Thyroid gland (tissue), 4 donors: Measurements from ENCODE around the gene ZC3H18. TPM values are rescaled to one million over a fixed set of nuclear protein-coding genes. Genes with fewer than 3 reads are reported as not detected.

Experiments
- DNase-seq, 2 donors: peaks; one replicate each; pipeline ENCODE4 v3.0.0-alpha.2; 2019
- H3K27ac ChIP-seq, 3 donors: fragments of 200-600 bp; sonication (generic); 1 replicate in 2 of 3; 2 replicates in 1 of 3; pipeline ENCODE4 v1.5.1; 2016 to 2019; ENCODE audit warnings: mild to moderate bottlenecking in 1 of 3, moderate library complexity in 1 of 3
- H3K27me3 ChIP-seq: fragments of 200-600 bp; sonication (generic); one replicate; pipeline ENCODE4 v1.5.1; 2019
- H3K36me3 ChIP-seq, 2 donors: fragments of 200-600 bp; sonication (generic); one replicate each; pipeline ENCODE4 v1.5.1; 2016 to 2019
- H3K4me1 ChIP-seq, 2 donors: fragments of 200-600 bp; sonication (generic); one replicate each; pipeline ENCODE4 v1.5.1; 2017 to 2019
- H3K4me3 ChIP-seq, 3 donors: fragments of 200-600 bp; sonication (generic); replicated peaks in 1 of 3; 1 replicate in 2 of 3; 2 replicates in 1 of 3; pipeline ENCODE4 v1.5.1; 2016; ENCODE audit warnings: mild to moderate bottlenecking in 1 of 3
- H3K9me3 ChIP-seq: fragments of 200-600 bp; sonication (generic); one replicate; pipeline ENCODE4 v1.5.1; 2017
- POLR2A ChIP-seq, 2 donors: fragments of 450-650 bp; IDR thresholded peaks; one replicate each; pipeline ENCODE4 v1.6.1; 2017; ENCODE audit warnings: antibody characterized with exemption in 2 of 2, mild to moderate bottlenecking in 2 of 2, moderate library complexity in 1 of 2
- WGBS, 2 donors: methylation state at CpG; one replicate each; pipeline ENCODE4 v1.1.5; 2017; 5-methylcytosine and 5-hydroxymethylcytosine counted together
- intact Hi-C: fragments of 100-400 bp; cut with DNase I; formaldehyde crosslinking; loops from one replicate; pipeline ENCODE4 v1.15.1; 2023
- total RNA-seq, 4 donors: library from RNA; depleted of rRNA; stranded (reverse); fragments of >200 nt; gene quantifications; one replicate each; pipeline ENCODE4 v1.2.3, GENCODE V29; 2016
- TF ChIP-seq, protein P1 (sequence below), 6 experiments: fragments of 200-600 bp in 3 of 6; fragments of 450-650 bp in 3 of 6; sonication (generic) in 3 of 6; IDR thresholded peaks; one replicate each; pipeline ENCODE4 v1.5.1; 2016 to 2019; ENCODE audit warnings: antibody characterized with exemption in 6 of 6, mild to moderate bottlenecking in 2 of 6, inconsistent platforms in 1 of 6, moderate library complexity in 1 of 6

Gene ZC3H18
- total RNA-seq, 4 donors from 2014 or later, result 14.8 to 25.5 (median 20.9) TPM

DNA sequence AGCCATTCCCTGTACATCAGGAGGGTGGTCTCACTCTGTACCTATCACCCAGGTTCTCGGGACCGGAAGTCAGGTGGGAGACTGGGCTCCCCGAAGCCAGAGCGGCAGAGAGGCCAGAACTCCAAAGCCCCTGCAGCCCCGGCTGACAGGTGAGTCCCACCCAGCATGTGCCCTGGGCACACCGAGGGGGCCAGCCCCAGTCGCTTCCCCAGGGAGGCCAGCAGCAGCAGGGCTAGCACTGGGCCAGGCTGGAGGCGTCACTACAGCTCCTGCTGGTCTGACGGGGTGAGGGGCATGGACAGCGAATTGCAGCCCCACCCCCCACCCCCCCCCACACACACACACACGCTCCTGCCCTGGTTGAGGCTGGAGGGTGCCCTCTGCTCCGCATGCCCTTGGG lies 60.2 kb downstream of the ZC3H18 start:
- Histone ChIP-seq H3K4me1 (peaks cover 0 to 17% of the 10 kb centered on the region in 2 donors), H3K4me3 (no peak overlapping the region), H3K27ac (no peak overlapping the region), H3K36me3 (peaks cover 29 to 31% of the 10 kb centered on the region in 2 donors), H3K9me3 (no peaks in the 10 kb centered on the region), H3K27me3 (no peaks in the 10 kb centered on the region)
- WGBS, 2 donors, result 92 to 95% methylated on average over 9 to 10 of the region's 12 CpGs
- TF ChIP-seq, protein P1, sequence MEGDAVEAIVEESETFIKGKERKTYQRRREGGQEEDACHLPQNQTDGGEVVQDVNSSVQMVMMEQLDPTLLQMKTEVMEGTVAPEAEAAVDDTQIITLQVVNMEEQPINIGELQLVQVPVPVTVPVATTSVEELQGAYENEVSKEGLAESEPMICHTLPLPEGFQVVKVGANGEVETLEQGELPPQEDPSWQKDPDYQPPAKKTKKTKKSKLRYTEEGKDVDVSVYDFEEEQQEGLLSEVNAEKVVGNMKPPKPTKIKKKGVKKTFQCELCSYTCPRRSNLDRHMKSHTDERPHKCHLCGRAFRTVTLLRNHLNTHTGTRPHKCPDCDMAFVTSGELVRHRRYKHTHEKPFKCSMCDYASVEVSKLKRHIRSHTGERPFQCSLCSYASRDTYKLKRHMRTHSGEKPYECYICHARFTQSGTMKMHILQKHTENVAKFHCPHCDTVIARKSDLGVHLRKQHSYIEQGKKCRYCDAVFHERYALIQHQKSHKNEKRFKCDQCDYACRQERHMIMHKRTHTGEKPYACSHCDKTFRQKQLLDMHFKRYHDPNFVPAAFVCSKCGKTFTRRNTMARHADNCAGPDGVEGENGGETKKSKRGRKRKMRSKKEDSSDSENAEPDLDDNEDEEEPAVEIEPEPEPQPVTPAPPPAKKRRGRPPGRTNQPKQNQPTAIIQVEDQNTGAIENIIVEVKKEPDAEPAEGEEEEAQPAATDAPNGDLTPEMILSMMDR (IDR thresholded peaks at IDR 0.05), result no peak
- no peak for TF ChIP-seq POLR2A (IDR thresholded peaks at IDR 0.05)
- intact Hi-C loops, result no loop called here
- no peak for DNase-seq

DNA sequence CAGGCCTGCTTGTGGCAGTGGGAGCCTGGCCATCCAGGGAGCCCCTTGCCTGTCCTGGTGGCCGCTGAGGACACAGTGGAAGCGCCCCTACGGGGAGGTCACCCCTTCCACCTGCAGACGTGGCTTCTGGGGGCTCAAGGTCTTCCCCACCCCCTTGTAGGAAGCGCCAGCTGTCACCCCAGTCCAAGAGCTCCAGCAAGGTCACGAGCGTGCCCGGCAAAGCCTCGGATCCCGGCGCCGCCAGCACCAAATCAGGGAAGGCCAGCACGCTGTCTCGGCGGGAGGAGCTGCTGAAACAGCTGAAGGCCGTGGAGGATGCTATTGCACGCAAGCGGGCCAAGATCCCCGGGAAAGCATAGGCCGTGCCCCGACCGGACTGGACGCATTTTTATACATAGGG lies 60.7 kb downstream of the ZC3H18 start:
- no peaks in the 10 kb centered on the region for H3K9me3 ChIP-seq
- H3K4me3 ChIP-seq, result no peak overlapping the region
- intact Hi-C loops, result no loop called here
- H3K27me3 ChIP-seq, result no peaks in the 10 kb centered on the region
- H3K27ac ChIP-seq, result no peak overlapping the region
- peaks cover 0 to 17% of the 10 kb centered on the region in 2 donors for H3K4me1 ChIP-seq
- no peak for DNase-seq
- 93 to 95% methylated on average over 14 to 19 of the region's 23 CpGs for WGBS, 2 donors
- no peak for TF ChIP-seq POLR2A (IDR thresholded peaks at IDR 0.05)
- TF ChIP-seq, protein P1 (IDR thresholded peaks at IDR 0.05), result no peak
- H3K36me3 ChIP-seq, result peaks cover 29% of the 10 kb centered on the region in 2 donors

DNA sequence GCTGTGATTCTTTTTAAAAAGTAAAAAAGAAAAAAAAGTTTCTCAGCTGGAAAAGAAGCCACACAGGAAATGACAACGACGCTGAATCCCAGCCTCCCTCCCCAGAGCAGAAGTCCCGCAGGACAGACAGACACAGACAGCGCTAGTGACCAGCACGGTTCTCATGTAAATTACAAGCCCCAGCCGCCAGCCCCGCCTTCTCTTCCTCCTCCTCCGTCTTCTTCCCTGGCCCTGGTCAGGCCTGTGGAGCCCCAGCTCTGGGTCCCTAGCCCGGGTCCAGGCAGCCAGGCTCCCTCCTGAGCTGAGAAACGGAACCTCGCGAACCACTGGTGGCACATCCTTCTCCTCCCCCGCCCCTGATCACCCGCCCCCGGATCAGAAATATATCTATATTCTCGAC lies 61.2 kb downstream of the ZC3H18 start:
- 81 to 83% methylated on average over 16 of the region's 16 CpGs for WGBS, 2 donors
- no peak for DNase-seq
- TF ChIP-seq POLR2A (IDR thresholded peaks at IDR 0.05), result no peak
- TF ChIP-seq, protein P1 (IDR thresholded peaks at IDR 0.05), result no peak
- Histone ChIP-seq H3K9me3 (no peaks in the 10 kb centered on the region), H3K27ac (no peak overlapping the region), H3K4me1 (peaks cover 0 to 17% of the 10 kb centered on the region in 2 donors), H3K4me3 (no peak overlapping the region), H3K36me3 (peaks cover 29% of the 10 kb centered on the region in 2 donors), H3K27me3 (no peaks in the 10 kb centered on the region)
- intact Hi-C loops, result no loop called here

DNA sequence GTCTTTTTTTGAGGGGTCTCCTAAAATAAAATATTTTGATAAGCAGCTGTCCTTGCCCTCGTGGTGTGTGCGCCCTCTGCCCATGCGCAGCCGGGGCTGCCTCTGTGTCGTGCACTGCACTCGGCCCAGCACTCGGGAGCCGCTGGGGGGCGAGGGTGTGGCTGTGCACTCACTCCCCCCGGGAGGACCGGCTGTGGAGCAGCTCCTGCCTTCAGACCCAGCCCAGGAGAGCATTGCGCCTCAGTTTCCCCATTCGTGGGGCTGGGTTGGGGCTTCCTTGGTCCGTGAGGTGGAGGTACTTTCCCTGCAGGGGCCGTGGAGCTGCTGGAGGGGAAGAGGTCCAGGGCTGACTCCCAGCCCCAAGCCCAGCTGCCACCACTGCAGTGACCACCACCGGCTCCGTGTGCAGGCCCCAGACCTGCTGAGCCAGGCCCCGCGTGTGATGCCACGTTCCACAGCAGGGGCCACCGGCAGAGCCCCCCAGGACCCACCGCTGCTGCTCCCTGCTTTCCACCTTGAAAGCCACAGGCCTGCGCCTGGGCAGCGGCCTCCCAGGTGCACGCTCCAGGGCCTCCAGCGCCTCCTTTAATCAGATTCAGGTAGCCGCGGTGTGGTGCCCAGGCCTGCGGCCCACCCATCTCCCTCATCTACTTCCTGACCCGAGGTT lies 61.9 kb downstream of the ZC3H18 start:
- H3K4me3 ChIP-seq, result no peak overlapping the region
- no peaks in the 10 kb centered on the region for H3K9me3 ChIP-seq
- intact Hi-C loops, result no loop called here
- H3K27ac ChIP-seq, result no peak overlapping the region
- no peak for TF ChIP-seq POLR2A (IDR thresholded peaks at IDR 0.05)
- TF ChIP-seq, protein P1 (IDR thresholded peaks at IDR 0.05), result no peak
- peaks cover 0 to 17% of the 10 kb centered on the region in 2 donors for H3K4me1 ChIP-seq
- no peak for DNase-seq
- peaks cover 29% of the 10 kb centered on the region in 2 donors for H3K36me3 ChIP-seq
- 90 to 92% methylated on average over 20 to 21 of the region's 30 CpGs for WGBS, 2 donors
- H3K27me3 ChIP-seq, result no peaks in the 10 kb centered on the region

DNA sequence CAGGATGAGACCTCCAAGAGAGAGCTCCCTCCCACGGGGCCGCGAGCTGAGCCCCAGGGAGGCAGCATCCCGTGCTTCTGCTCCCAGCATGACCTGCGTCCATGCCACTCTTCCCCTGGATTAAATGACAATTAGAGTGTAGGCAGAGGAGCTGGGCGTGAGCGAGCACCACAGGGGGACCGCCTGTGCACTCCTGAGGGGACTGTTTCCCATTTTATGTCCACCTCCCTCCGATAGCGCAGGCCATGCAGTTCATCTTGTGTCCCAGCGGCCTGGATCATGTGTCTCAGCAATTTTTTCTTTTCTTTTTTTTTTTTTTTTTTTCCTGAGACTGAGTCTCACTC lies 62.4 kb downstream of the ZC3H18 start:
- Histone ChIP-seq H3K27ac (no peak overlapping the region), H3K36me3 (peaks cover 28 to 29% of the 10 kb centered on the region in 2 donors), H3K4me1 (peaks cover 0 to 17% of the 10 kb centered on the region in 2 donors), H3K27me3 (no peaks in the 10 kb centered on the region), H3K4me3 (no peak overlapping the region), H3K9me3 (no peaks in the 10 kb centered on the region)
- WGBS, 2 donors, result 93 to 99% methylated on average over 11 of the region's 11 CpGs
- no peak for DNase-seq
- no peak for TF ChIP-seq POLR2A (IDR thresholded peaks at IDR 0.05)
- TF ChIP-seq, protein P1 (IDR thresholded peaks at IDR 0.05), result no peak
- intact Hi-C loops, result no loop called here
